ENCODE data around the gene IMP4.

- TF ChIP-seq CTCF (conservative IDR thresholded peaks at IDR 0.05 in 1 of 2, IDR thresholded peaks at IDR 0.05 in 1 of 2; ENCODE audit: extremely low read depth in 1 of 2, insufficient read depth in 1 of 2, low read depth in 1 of 2, low read length in 2 of 2) (no peak), EZH2 (IDR thresholded peaks at IDR 0.05; ENCODE audit: borderline replicate concordance, low read length) (no peak)
Measured at GRCh38 chr2:130373808-130374365, 31.2 kb downstream of the IMP4 start.

Measured in mammary epithelial cell (primary cell).